ENCODE results near the gene FSTL4.

Gene FSTL4

GRCh38 chr5:133356984-133357421 is 255.3 kb downstream of the FSTL4 start:
- DNase-seq, result no peak
- Mint-ChIP-seq H3K4me1 (ENCODE audit: low read depth) (no peaks in the 10 kb centered on the region), H3K36me3 (ENCODE audit: low read depth) (no peaks in the 10 kb centered on the region), H3K27ac (no peak overlapping the region), H3K4me3 (no peak overlapping the region), H3K27me3 (peaks cover 2% of the 10 kb centered on the region), H3K9me3 (no peaks in the 10 kb centered on the region)

DNA sequence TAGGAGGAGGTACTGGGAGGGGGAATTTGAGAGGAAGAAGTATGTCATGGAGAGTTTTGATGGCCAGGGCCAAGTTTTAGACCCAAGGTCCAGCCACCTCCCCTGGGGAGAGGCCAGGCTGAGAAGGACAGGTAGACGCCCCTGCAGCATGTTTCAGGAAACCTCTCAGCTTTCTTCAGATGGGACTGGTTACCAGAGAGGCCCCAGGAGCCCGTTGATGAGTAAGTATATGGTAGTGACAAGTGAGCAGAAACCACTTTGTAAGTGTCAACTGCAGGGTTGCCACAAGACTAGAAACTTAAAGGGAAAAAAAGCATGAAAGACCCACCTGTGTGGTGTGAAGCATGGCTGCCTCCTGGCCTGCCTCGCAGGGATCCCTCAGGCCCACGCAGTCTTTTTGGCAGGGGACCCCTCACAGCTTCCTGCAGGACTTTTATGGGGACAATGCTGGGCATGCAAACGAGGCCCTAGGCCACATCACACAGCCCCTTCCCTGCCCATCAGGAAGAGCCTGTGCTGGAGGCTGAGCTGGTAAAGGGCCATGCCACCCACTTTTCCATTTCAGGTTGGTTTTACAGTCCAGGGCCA is 255.9 kb downstream of the FSTL4 start:
- no peak overlapping the region for H3K27ac Mint-ChIP-seq

GRCh38 chr5:133354323-133355185 is 257.8 kb downstream of the FSTL4 start:
- no peaks in the 10 kb centered on the region for H3K36me3 Mint-ChIP-seq (ENCODE audit: low read depth)
- no peak for DNase-seq

More for the DNA sequence above, 255.9 kb downstream of the FSTL4 start:
- Mint-ChIP-seq H3K27me3 (peaks cover 2% of the 10 kb centered on the region), H3K9me3 (no peaks in the 10 kb centered on the region), H3K4me3 (no peak overlapping the region), H3K4me1 (ENCODE audit: low read depth) (no peaks in the 10 kb centered on the region), H3K36me3 (ENCODE audit: low read depth) (no peaks in the 10 kb centered on the region)
- DNase-seq, result no peak

DNA sequence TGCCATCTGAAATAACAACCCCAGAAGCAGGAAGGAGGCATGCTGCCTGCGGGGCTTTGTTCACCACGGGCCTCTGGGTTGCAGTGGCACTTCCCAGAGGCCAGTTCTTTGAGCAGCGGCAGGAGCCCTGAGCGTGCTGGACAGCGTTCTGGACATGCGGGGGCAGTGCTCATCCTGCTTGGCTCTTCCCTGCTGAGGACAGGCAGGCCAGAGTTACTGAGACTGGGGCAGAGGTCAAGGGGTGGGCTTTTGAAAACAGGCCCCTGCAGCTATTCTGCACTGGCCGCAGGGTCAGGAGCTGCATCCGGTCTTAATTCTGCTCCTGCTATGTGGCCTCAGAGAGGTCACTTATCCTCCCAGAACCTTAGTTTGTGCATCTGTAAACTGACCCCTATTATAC is 258.6 kb downstream of the FSTL4 start:
- Mint-ChIP-seq H3K9me3 (no peaks in the 10 kb centered on the region), H3K4me1 (ENCODE audit: low read depth) (no peaks in the 10 kb centered on the region), H3K36me3 (ENCODE audit: low read depth) (no peaks in the 10 kb centered on the region), H3K4me3 (no peak overlapping the region), H3K27me3 (peaks cover 8% of the 10 kb centered on the region), H3K27ac (no peak overlapping the region)
- no peak for DNase-seq

More at GRCh38 chr5:133354323-133355185, 257.8 kb downstream of the FSTL4 start:
- no peaks in the 10 kb centered on the region for H3K4me1 Mint-ChIP-seq (ENCODE audit: low read depth)
- H3K4me3 Mint-ChIP-seq, result no peak overlapping the region
- H3K27ac Mint-ChIP-seq, result no peak overlapping the region
- peaks cover 5% of the 10 kb centered on the region for H3K27me3 Mint-ChIP-seq
- H3K9me3 Mint-ChIP-seq, result no peaks in the 10 kb centered on the region

DNA sequence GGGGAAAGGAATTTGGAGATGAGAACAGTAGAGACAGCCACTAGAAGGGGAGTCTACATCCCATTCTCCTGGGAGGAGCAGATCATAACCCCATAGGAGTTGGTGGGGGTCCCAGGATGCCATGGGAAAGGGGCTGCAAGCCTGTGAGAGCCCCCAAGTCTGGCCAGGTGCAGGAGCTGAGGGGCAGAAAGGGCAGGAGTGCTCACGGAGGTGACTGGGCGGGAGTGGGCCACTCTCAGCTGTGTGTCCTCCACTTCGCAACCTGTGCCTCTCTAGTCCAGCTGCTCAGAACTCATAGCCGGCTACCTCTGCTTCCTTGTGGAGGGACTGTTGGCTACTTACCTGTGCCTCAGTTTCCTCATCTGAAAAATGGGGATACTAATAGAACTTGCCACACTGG is 263.9 kb downstream of the FSTL4 start:
- H3K27me3 Mint-ChIP-seq, result peaks cover 17% of the 10 kb centered on the region
- DNase-seq, result no peak
- no peak overlapping the region for H3K4me3 Mint-ChIP-seq
- no peaks in the 10 kb centered on the region for H3K4me1 Mint-ChIP-seq (ENCODE audit: low read depth)
- no peaks in the 10 kb centered on the region for H3K36me3 Mint-ChIP-seq (ENCODE audit: low read depth)
- H3K9me3 Mint-ChIP-seq, result no peaks in the 10 kb centered on the region
- H3K27ac Mint-ChIP-seq, result no peak overlapping the region

GRCh38 chr5:133347039-133347438 is 265.3 kb downstream of the FSTL4 start:
- Mint-ChIP-seq H3K9me3 (no peaks in the 10 kb centered on the region), H3K27ac (no peak overlapping the region), H3K27me3 (peaks cover 17% of the 10 kb centered on the region), H3K36me3 (ENCODE audit: low read depth) (no peaks in the 10 kb centered on the region), H3K4me1 (ENCODE audit: low read depth) (no peaks in the 10 kb centered on the region), H3K4me3 (no peak overlapping the region)
- DNase-seq, result no peak

- no peak overlapping the region for H3K4me3 Mint-ChIP-seq
- peaks cover 11% of the 10 kb centered on the region for H3K27me3 Mint-ChIP-seq
- no peaks in the 10 kb centered on the region for H3K36me3 Mint-ChIP-seq (ENCODE audit: low read depth)
- no peaks in the 10 kb centered on the region for H3K9me3 Mint-ChIP-seq
- no peak overlapping the region for H3K27ac Mint-ChIP-seq
- DNase-seq, result no peak
- H3K4me1 Mint-ChIP-seq (ENCODE audit: low read depth), result no peaks in the 10 kb centered on the region
Measured at GRCh38 chr5:133344266-133344665, 268.1 kb downstream of the FSTL4 start.

GRCh38 chr5:133343196-133343595 is 269.1 kb downstream of the FSTL4 start:
- H3K36me3 Mint-ChIP-seq (ENCODE audit: low read depth), result no peaks in the 10 kb centered on the region
- no peaks in the 10 kb centered on the region for H3K4me1 Mint-ChIP-seq (ENCODE audit: low read depth)
- no peak for DNase-seq
- no peak overlapping the region for H3K4me3 Mint-ChIP-seq
- no peak overlapping the region for H3K27ac Mint-ChIP-seq
- no peaks in the 10 kb centered on the region for H3K9me3 Mint-ChIP-seq
- peaks cover 5% of the 10 kb centered on the region for H3K27me3 Mint-ChIP-seq

DNA sequence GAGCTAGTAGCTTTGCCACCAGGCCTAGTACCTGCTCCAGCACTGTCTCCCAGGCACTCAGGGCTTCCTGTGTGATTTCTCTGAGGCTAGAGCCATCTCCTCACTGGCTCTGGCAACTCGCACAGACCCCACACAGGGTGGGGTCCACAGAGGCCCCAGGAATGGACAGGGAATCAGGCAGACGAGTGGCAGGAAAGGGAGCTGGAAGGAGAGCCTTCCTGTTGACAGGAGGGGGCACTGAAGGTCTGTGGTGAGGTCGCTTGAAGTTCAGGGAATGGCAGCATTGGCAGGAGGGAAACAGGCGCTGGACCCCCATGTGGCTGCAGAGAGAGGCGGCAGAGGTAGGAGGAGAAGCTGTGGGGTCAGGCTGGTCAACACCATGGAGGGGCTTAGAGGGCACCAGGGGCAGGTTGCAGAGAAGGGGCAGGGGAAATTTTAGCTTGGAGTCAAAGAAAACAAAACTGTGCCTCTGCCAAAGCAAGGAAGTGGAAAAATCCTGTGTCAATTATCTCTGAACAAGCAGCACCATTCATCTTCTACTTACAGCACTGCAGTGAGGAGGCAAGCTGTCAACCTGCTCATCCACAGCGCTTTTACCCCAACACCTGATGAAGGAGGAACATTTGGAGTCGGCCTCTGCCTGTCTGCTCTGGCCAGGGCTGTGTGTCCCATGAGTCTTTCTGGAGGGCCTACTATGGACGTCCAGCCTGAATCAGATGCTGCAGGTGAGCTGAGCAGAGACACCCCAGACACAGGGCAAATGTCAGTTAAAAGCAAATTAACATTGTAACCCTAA is 270.2 kb downstream of the FSTL4 start:
- Mint-ChIP-seq H3K4me3 (no peak overlapping the region), H3K4me1 (ENCODE audit: low read depth) (no peaks in the 10 kb centered on the region), H3K27ac (no peak overlapping the region), H3K9me3 (no peaks in the 10 kb centered on the region), H3K36me3 (ENCODE audit: low read depth) (no peaks in the 10 kb centered on the region), H3K27me3 (peaks cover 3% of the 10 kb centered on the region)
- DNase-seq, result no peak

DNA sequence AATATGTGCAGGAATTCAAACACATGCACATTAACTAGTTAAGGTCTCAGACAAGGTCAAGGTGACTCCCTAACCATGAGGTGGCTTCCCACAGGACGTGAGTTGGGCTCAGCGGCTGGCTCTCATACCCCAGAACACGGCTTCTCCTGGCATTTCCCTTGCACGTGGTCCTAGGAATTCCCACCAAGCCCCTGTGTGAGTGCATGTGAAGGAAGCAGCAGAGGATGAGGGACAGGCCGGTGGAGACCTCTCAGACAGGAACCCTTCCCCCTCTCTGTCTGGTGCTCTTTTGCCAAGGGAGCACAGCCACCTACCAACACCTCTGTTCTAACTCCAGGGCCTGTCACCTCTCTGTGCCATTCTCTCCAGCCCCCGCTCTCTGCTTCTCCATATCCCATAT is 271.0 kb downstream of the FSTL4 start:
- peak; percentile 15 for DNase-seq
- Mint-ChIP-seq H3K36me3 (ENCODE audit: low read depth) (no peaks in the 10 kb centered on the region), H3K4me3 (no peak overlapping the region), H3K27me3 (peaks cover 3% of the 10 kb centered on the region), H3K27ac (peak overlapping the region; percentile 3), H3K4me1 (ENCODE audit: low read depth) (no peaks in the 10 kb centered on the region), H3K9me3 (no peaks in the 10 kb centered on the region)

DNA sequence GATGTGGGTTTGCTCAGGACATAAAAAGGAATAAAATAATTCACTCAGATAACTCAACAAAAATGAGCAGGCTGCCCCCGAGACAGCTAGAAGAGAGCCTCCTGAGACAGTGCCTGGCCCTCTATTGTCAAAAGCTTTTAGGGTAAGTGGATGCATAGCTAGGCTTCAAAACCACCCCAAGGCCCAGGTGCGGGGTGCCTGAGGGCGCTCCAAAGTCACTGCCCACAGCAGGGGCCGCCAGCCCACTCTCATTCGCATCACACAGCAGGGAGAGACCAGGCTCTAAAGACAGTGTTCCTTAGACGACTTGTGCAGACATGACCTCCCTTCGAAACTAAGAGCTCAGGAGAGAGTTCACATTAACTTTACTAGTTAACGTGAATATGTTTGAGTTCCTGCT is 271.5 kb downstream of the FSTL4 start:
- H3K4me1 Mint-ChIP-seq (ENCODE audit: low read depth), result no peaks in the 10 kb centered on the region
- H3K9me3 Mint-ChIP-seq, result no peaks in the 10 kb centered on the region
- H3K36me3 Mint-ChIP-seq (ENCODE audit: low read depth), result no peaks in the 10 kb centered on the region

DNA sequence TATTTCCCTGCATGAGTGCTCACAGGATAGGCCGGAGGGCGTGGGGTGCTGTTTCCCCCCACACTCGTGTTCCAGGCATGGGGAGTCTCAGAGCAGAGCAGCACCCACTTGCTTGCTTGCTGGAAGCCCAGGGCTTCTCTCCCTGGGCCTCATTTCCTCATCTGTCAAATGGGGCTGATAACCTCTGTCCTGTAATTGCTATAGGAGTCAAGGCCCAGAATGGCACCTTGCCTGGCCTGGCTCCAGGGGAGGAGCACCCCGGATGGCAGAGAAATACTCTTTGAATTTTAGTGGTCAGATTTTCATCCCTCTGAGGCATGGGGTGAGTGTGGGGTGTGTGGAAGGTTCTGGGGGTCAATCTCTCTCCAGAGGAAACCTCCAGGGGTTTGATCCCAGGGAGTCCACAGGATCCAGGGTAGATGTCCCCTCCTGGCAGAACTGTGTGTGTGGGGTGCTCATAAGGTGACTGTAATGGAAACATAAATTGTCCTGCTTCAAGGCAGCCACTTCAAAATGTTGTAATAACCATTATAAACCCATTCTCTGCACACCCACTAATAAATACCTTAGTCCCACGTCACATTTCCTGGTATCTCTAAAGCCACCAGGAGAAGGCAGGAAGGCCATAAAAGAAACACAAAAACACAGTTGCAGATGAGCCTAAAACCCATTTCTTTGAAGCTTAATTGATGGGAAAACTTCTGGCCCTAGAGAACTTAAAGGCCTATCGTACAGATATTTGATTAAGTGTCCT is 272.2 kb downstream of the FSTL4 start:
- Mint-ChIP-seq H3K4me1 (ENCODE audit: low read depth) (no peaks in the 10 kb centered on the region), H3K27ac (no peak overlapping the region), H3K36me3 (ENCODE audit: low read depth) (no peaks in the 10 kb centered on the region), H3K9me3 (no peaks in the 10 kb centered on the region), H3K4me3 (no peak overlapping the region), H3K27me3 (no peaks in the 10 kb centered on the region)
- no peak for DNase-seq

More for the DNA sequence above, 271.5 kb downstream of the FSTL4 start:
- Mint-ChIP-seq H3K27ac (no peak overlapping the region), H3K4me3 (no peak overlapping the region), H3K27me3 (peaks cover under 1% of the 10 kb centered on the region)
- no peak for DNase-seq

- no peak overlapping the region for H3K27ac Mint-ChIP-seq
- H3K9me3 Mint-ChIP-seq, result no peaks in the 10 kb centered on the region
- no peaks in the 10 kb centered on the region for H3K36me3 Mint-ChIP-seq (ENCODE audit: low read depth)
- H3K27me3 Mint-ChIP-seq, result no peaks in the 10 kb centered on the region
- no peaks in the 10 kb centered on the region for H3K4me1 Mint-ChIP-seq (ENCODE audit: low read depth)
- H3K4me3 Mint-ChIP-seq, result no peak overlapping the region
- DNase-seq, result peak; percentile 22
Measured at GRCh38 chr5:133338504-133339355, 273.6 kb downstream of the FSTL4 start.

Measured in activated T-cell treated with anti-CD3 and anti-CD28 coated beads, Interleukin-2, amount 50 U/mL, for 24 hours (primary cell).